Uterus (tissue), 2 donors: ENCODE measurements around the gene PRSS21.

Experiments used
- POLR2A ChIP-seq, 2 donors: fragments of 450-650 bp; IDR thresholded peaks; one replicate each; pipeline ENCODE4 v1.6.1; 2016; ENCODE audit warnings: antibody characterized with exemption in 2 of 2, mild to moderate bottlenecking in 1 of 2, moderate library complexity in 1 of 2
- TF ChIP-seq, protein P1 (sequence below), 4 experiments: fragments of 200-600 bp in 2 of 4; fragments of 450-650 bp in 2 of 4; sonication (generic) in 2 of 4; IDR thresholded peaks; one replicate each; pipeline ENCODE4 v1.5.1; 2016 to 2019; ENCODE audit warnings: antibody characterized with exemption in 4 of 4, mild to moderate bottlenecking in 2 of 4, moderate library complexity in 1 of 4

DNA sequence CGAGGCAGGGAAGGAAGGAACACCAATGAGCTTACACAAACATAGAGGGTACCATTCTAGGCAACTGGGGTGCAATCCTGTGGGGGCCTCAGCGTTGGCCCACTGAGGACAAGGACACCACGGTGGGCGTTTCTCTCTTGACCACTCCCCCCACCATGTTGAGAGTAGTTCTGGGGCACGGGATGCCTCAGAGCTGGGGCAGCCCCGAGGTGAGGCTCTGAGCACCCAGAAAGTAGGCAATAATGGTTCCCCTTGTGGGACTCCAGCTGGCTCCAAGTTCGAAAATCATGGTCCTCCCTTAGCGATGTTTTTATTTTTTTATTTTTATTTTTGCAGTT is 5.1 kb downstream of the PRSS21 start:
- no peak for TF ChIP-seq POLR2A (IDR thresholded peaks at IDR 0.05)
- TF ChIP-seq, protein P1, sequence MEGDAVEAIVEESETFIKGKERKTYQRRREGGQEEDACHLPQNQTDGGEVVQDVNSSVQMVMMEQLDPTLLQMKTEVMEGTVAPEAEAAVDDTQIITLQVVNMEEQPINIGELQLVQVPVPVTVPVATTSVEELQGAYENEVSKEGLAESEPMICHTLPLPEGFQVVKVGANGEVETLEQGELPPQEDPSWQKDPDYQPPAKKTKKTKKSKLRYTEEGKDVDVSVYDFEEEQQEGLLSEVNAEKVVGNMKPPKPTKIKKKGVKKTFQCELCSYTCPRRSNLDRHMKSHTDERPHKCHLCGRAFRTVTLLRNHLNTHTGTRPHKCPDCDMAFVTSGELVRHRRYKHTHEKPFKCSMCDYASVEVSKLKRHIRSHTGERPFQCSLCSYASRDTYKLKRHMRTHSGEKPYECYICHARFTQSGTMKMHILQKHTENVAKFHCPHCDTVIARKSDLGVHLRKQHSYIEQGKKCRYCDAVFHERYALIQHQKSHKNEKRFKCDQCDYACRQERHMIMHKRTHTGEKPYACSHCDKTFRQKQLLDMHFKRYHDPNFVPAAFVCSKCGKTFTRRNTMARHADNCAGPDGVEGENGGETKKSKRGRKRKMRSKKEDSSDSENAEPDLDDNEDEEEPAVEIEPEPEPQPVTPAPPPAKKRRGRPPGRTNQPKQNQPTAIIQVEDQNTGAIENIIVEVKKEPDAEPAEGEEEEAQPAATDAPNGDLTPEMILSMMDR (IDR thresholded peaks at IDR 0.05): no peak
